NCI-H2171 (cell line): ENCODE results near the gene F2RL2.

ENCODE experiments used
- DNase-seq: peaks from one replicate; lab custom pipeline; 2025; lab: John Stamatoyannopoulos, UW

Gene F2RL2

GRCh38 chr5:76583163-76584047 is 39.8 kb downstream of the F2RL2 start:
- DNase-seq = no peak

- DNase-seq = no peak
Observed at GRCh38 chr5:76582230-76583162, 40.7 kb downstream of the F2RL2 start.

GRCh38 chr5:76580981-76581380 is 42.2 kb downstream of the F2RL2 start:
- DNase-seq = no peak

- DNase-seq = no peak
Observed at GRCh38 chr5:76579166-76579937, 43.9 kb downstream of the F2RL2 start.

GRCh38 chr5:76576996-76577395 is 46.2 kb downstream of the F2RL2 start:
- no peak for DNase-seq

- no peak for DNase-seq
Observed at GRCh38 chr5:76576450-76576849, 46.8 kb downstream of the F2RL2 start.

- no peak for DNase-seq
Observed at GRCh38 chr5:76571559-76571958, 51.6 kb downstream of the F2RL2 start.

- DNase-seq = no peak
Observed at GRCh38 chr5:76570153-76570552, 53.0 kb downstream of the F2RL2 start.
